Measurements from ENCODE around the gene C2CD4C. TPM values are rescaled to one million over a fixed set of nuclear protein-coding genes. Genes with fewer than 3 reads are reported as not detected.

The C2CD4C gene
- total RNA-seq, 4 donors from 2014 or later = 0.54 to 14.7 (median 4.9) TPM

GRCh38 chr19:374183-374885, 34.6 kb downstream of the C2CD4C start:
- 61 to 69% methylated on average over 16 to 19 of the region's 23 CpGs for WGBS, 2 donors
- Histone ChIP-seq H3K27me3 (no peaks in the 10 kb centered on the region), H3K4me3 (replicated peaks in 1 of 3) (no peak overlapping the region), H3K36me3 (no peaks in the 10 kb centered on the region), H3K27ac (no peak overlapping the region), H3K9me3 (no peaks in the 10 kb centered on the region), H3K4me1 (no peaks in the 10 kb centered on the region)
- DNase-seq = no peak
- intact Hi-C loops (cut with DNase I) = no loop called here
- TF ChIP-seq POLR2A (IDR thresholded peaks at IDR 0.05) = no peak
- TF ChIP-seq CTCF (IDR thresholded peaks at IDR 0.05) = no peak

GRCh38 chr19:373391-374182, 35.4 kb downstream of the C2CD4C start:
- no peaks in the 10 kb centered on the region for H3K9me3 ChIP-seq
- DNase-seq = no peak
- H3K4me1 ChIP-seq = no peaks in the 10 kb centered on the region
- H3K27ac ChIP-seq = no peak overlapping the region
- 77 to 82% methylated on average over 20 to 21 of the region's 24 CpGs for WGBS, 2 donors
- intact Hi-C loops (cut with DNase I) = no loop called here
- TF ChIP-seq CTCF (IDR thresholded peaks at IDR 0.05) (no peak), POLR2A (IDR thresholded peaks at IDR 0.05) (no peak)
- no peak overlapping the region for H3K4me3 ChIP-seq (replicated peaks in 1 of 3)
- no peaks in the 10 kb centered on the region for H3K36me3 ChIP-seq
- H3K27me3 ChIP-seq = no peaks in the 10 kb centered on the region

GRCh38 chr19:372306-372890, 36.5 kb downstream of the C2CD4C start:
- 53 to 66% methylated on average over 14 of the region's 14 CpGs for WGBS, 2 donors
- no peak overlapping the region for H3K27ac ChIP-seq
- intact Hi-C loops (cut with DNase I) = no loop called here
- H3K36me3 ChIP-seq = no peaks in the 10 kb centered on the region
- peak in 1 of 2 donors; percentile 29 for DNase-seq
- H3K9me3 ChIP-seq = no peaks in the 10 kb centered on the region
- H3K4me3 ChIP-seq (replicated peaks in 1 of 3) = no peak overlapping the region
- TF ChIP-seq POLR2A (IDR thresholded peaks at IDR 0.05) (no peak), CTCF (IDR thresholded peaks at IDR 0.05) (no peak)
- no peaks in the 10 kb centered on the region for H3K27me3 ChIP-seq
- no peaks in the 10 kb centered on the region for H3K4me1 ChIP-seq

- Histone ChIP-seq H3K36me3 (no peaks in the 10 kb centered on the region), H3K4me1 (no peaks in the 10 kb centered on the region), H3K27ac (no peak overlapping the region), H3K27me3 (no peaks in the 10 kb centered on the region), H3K9me3 (no peaks in the 10 kb centered on the region), H3K4me3 (replicated peaks in 1 of 3) (no peak overlapping the region)
- TF ChIP-seq CTCF (IDR thresholded peaks at IDR 0.05) = no peak
- WGBS, 2 donors = 55 to 67% methylated on average over 16 to 17 of the region's 17 CpGs
- intact Hi-C loops (cut with DNase I) = no loop called here
- no peak for DNase-seq
Observed at GRCh38 chr19:371501-372168, 37.3 kb downstream of the C2CD4C start.
